HEK293T (cell line): ENCODE results near the gene PACRG.
"Not testable (repeated sequence)": the region's sequence is repeated elsewhere in the genome, so short reads cannot be mapped to it uniquely, and the experiment has no call there.

Experiments
- ARNT ChIP-seq: fragments of 450-650 bp; IDR thresholded peaks from 2 replicates; pipeline ENCODE4 v1.6.1; 2017; ENCODE audit warnings: mild to moderate bottlenecking
- CTBP1 ChIP-seq: fragments of 450-650 bp; IDR thresholded peaks from 2 replicates; pipeline ENCODE4 v1.6.1; 2016; ENCODE audit warnings: borderline replicate concordance
- FOXM1 ChIP-seq: fragments of 450-650 bp; IDR thresholded peaks from 2 replicates; pipeline ENCODE4 v1.6.1; 2017; ENCODE audit warnings: mild to moderate bottlenecking, borderline replicate concordance
- SP1 ChIP-seq: fragments of 450-650 bp; IDR thresholded peaks from 2 replicates; pipeline ENCODE4 v1.6.1; 2017
- SUZ12 ChIP-seq: fragments of 450-650 bp; IDR thresholded peaks from 2 replicates; pipeline ENCODE4 v1.6.1; 2016; ENCODE audit warnings: mild to moderate bottlenecking

DNA sequence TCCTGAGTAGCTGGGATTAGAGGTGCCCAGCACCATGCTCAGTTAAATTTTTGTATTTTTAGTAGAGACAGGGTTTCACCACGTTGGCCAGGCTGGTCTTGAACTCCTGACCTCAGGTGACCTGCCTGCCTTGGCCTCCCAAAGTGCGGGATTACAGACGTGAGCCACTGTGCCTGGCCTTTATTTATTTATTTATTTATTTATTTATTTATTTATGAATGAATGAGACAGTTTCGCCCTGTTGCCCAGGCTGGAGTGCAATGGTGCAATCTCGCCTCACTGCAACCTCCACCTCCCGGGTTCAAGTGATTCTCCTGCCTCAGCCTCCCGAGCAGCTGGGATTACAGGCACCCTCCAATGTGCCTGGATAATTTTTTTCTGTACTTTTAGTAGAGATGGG is 48.9 kb upstream of the PACRG start:
- not testable (repeated sequence) for TF ChIP-seq SP1, CTBP1, FOXM1, ARNT, SUZ12
